Stimulated activated CD8-positive, alpha-beta memory T cell treated with anti-CD3 and anti-CD28 coated beads, Interleukin-2, amount 100 ng/mL, for 1 hour (primary cell): ENCODE results near the gene CRAT.

ENCODE experiments used
- DNase-seq, 2 donors: peaks; one replicate each; pipeline ENCODE4 v3.0.0-alpha.2; 2020; ENCODE audit warnings: low read depth in 2 of 2

CRAT gene

GRCh38 chr9:129060991-129061390 lies 49.6 kb downstream of the CRAT start:
- DNase-seq = no peak

GRCh38 chr9:129059796-129060785 lies 50.5 kb downstream of the CRAT start:
- no peak for DNase-seq

- no peak for DNase-seq
Measured at GRCh38 chr9:129058965-129059795, 51.4 kb downstream of the CRAT start.

GRCh38 chr9:129054163-129054851 lies 56.3 kb downstream of the CRAT start:
- DNase-seq = no peak

- DNase-seq = no peak
Measured at GRCh38 chr9:129053020-129053419, 57.6 kb downstream of the CRAT start.

- DNase-seq = no peak
Measured at GRCh38 chr9:129052592-129052991, 58.0 kb downstream of the CRAT start.
